Esophagus (tissue), 2 donors: ENCODE results near the gene RASSF8. TPM values are rescaled to one million over a fixed set of nuclear protein-coding genes. Genes with fewer than 3 reads are reported as not detected.

ENCODE experiments used
- H3K27ac ChIP-seq, 2 donors: one replicate each; pipeline ENCODE4 v1.5.1; 2013; ENCODE audit warnings: low read depth in 2 of 2, mild to moderate bottlenecking in 2 of 2, inconsistent platforms in 1 of 2, low read length in 1 of 2, moderate library complexity in 1 of 2
- H3K27me3 ChIP-seq, 2 donors: one replicate each; pipeline ENCODE4 v1.6.1; 2013; ENCODE audit warnings: low read length in 2 of 2, control low read depth in 1 of 2, mild to moderate bottlenecking in 1 of 2; ENCODE audit not compliant: insufficient read depth in 2 of 2, control insufficient read depth in 1 of 2
- H3K36me3 ChIP-seq, 2 donors: one replicate each; pipeline ENCODE4 v1.6.1; 2013; ENCODE audit warnings: low read length in 1 of 2; ENCODE audit not compliant: control insufficient read depth in 2 of 2, insufficient read depth in 2 of 2
- H3K4me1 ChIP-seq, 2 donors: one replicate each; pipeline ENCODE4 v1.6.1; 2013; ENCODE audit warnings: low read length in 1 of 2; ENCODE audit not compliant: control insufficient read depth in 2 of 2, insufficient read depth in 2 of 2
- H3K4me3 ChIP-seq, 2 donors: one replicate each; pipeline ENCODE4 v1.5.1; 2013; ENCODE audit warnings: low read length in 2 of 2, mild to moderate bottlenecking in 2 of 2, low read depth in 1 of 2, moderate library complexity in 1 of 2
- H3K9me3 ChIP-seq, 2 donors: one replicate each; pipeline ENCODE4 v1.6.1; 2013; ENCODE audit warnings: mild to moderate bottlenecking in 2 of 2, low read depth in 1 of 2, low read length in 1 of 2, moderate library complexity in 1 of 2; ENCODE audit not compliant: control insufficient read depth in 2 of 2, insufficient read depth in 1 of 2
- WGBS, 2 donors: extraction: QIAGEN DNeasy Blood & Tissue Kit; methylation state at CpG; one replicate each; pipeline ENCODE4 v1.1.7; 2013; 5-methylcytosine and 5-hydroxymethylcytosine counted together
- polyA plus RNA-seq, 2 donors: library from polyadenylated mRNA; stranded (reverse); fragments of 200-250 nt; gene quantifications; one replicate each; pipeline ENCODE4 v1.2.3, GENCODE V29; 2013
- donor health status: healthy with polysubstance abuse.
- donor health status: Bipolar disorder and iron deficiency.

RASSF8 gene
- polyA plus RNA-seq, 2 donors, result 0.83 to 1.8 TPM

GRCh38 chr12:26058308-26058707 is 99.8 kb downstream of the RASSF8 start:
- WGBS, 2 donors, result 91 to 92% methylated on average over 8 of the region's 8 CpGs
- no peaks in the 10 kb centered on the region for H3K4me1 ChIP-seq
- H3K36me3 ChIP-seq, result no peaks in the 10 kb centered on the region
- H3K27ac ChIP-seq, result no peak overlapping the region
- H3K4me3 ChIP-seq, result no peak overlapping the region
- H3K27me3 ChIP-seq, result no peaks in the 10 kb centered on the region
- no peaks in the 10 kb centered on the region for H3K9me3 ChIP-seq

GRCh38 chr12:26058818-26059217 is 100.3 kb downstream of the RASSF8 start:
- H3K27ac ChIP-seq, result no peak overlapping the region
- H3K27me3 ChIP-seq, result no peaks in the 10 kb centered on the region
- no peak overlapping the region for H3K4me3 ChIP-seq
- H3K9me3 ChIP-seq, result no peaks in the 10 kb centered on the region
- 39 to 55% methylated on average over 1 of the region's 1 CpG for WGBS, 2 donors
- no peaks in the 10 kb centered on the region for H3K36me3 ChIP-seq
- H3K4me1 ChIP-seq, result no peaks in the 10 kb centered on the region

GRCh38 chr12:26062006-26062405 is 103.5 kb downstream of the RASSF8 start:
- Histone ChIP-seq H3K36me3 (no peaks in the 10 kb centered on the region), H3K4me3 (no peak overlapping the region), H3K27me3 (no peaks in the 10 kb centered on the region), H3K9me3 (no peaks in the 10 kb centered on the region), H3K4me1 (no peaks in the 10 kb centered on the region), H3K27ac (no peak overlapping the region)
- 83 to 93% methylated on average over 3 of the region's 3 CpGs for WGBS, 2 donors

GRCh38 chr12:26062566-26062965 is 104.1 kb downstream of the RASSF8 start:
- Histone ChIP-seq H3K9me3 (no peaks in the 10 kb centered on the region), H3K4me1 (no peaks in the 10 kb centered on the region), H3K27ac (no peak overlapping the region), H3K36me3 (no peaks in the 10 kb centered on the region), H3K4me3 (no peak overlapping the region), H3K27me3 (no peaks in the 10 kb centered on the region)
- 66 to 72% methylated on average over 4 of the region's 4 CpGs for WGBS, 2 donors

GRCh38 chr12:26065451-26065850 is 107.0 kb downstream of the RASSF8 start:
- no peaks in the 10 kb centered on the region for H3K36me3 ChIP-seq
- no peaks in the 10 kb centered on the region for H3K4me1 ChIP-seq
- H3K9me3 ChIP-seq, result no peaks in the 10 kb centered on the region
- no peaks in the 10 kb centered on the region for H3K27me3 ChIP-seq
- H3K27ac ChIP-seq, result no peak overlapping the region
- 96 to 97% methylated on average over 5 of the region's 5 CpGs for WGBS, 2 donors
- no peak overlapping the region for H3K4me3 ChIP-seq

- Histone ChIP-seq H3K4me3 (no peak overlapping the region), H3K9me3 (no peaks in the 10 kb centered on the region), H3K27me3 (no peaks in the 10 kb centered on the region), H3K27ac (no peak overlapping the region), H3K36me3 (no peaks in the 10 kb centered on the region), H3K4me1 (no peaks in the 10 kb centered on the region)
- 93 to 96% methylated on average over 4 of the region's 4 CpGs for WGBS, 2 donors
These were observed 110.0 kb downstream of the RASSF8 start for GRCh38 chr12:26068503-26068902.

GRCh38 chr12:26069796-26070195 is 111.3 kb downstream of the RASSF8 start:
- no peak overlapping the region for H3K27ac ChIP-seq
- H3K4me3 ChIP-seq, result no peak overlapping the region
- no peaks in the 10 kb centered on the region for H3K9me3 ChIP-seq
- no peaks in the 10 kb centered on the region for H3K4me1 ChIP-seq
- H3K36me3 ChIP-seq, result no peaks in the 10 kb centered on the region
- no peaks in the 10 kb centered on the region for H3K27me3 ChIP-seq

- Histone ChIP-seq H3K4me3 (no peak overlapping the region), H3K27ac (no peak overlapping the region), H3K9me3 (peaks cover 0 to 7% of the 10 kb centered on the region in 2 donors), H3K27me3 (no peaks in the 10 kb centered on the region), H3K4me1 (no peaks in the 10 kb centered on the region), H3K36me3 (no peaks in the 10 kb centered on the region)
- WGBS, 2 donors, result 81 to 82% methylated on average over 2 of the region's 2 CpGs
These were observed 119.6 kb downstream of the RASSF8 start for GRCh38 chr12:26077915-26078702.

- H3K36me3 ChIP-seq, result no peaks in the 10 kb centered on the region
- H3K27me3 ChIP-seq, result no peaks in the 10 kb centered on the region
- H3K9me3 ChIP-seq, result peaks cover 0 to 7% of the 10 kb centered on the region in 2 donors
- H3K4me3 ChIP-seq, result no peak overlapping the region
- no peaks in the 10 kb centered on the region for H3K4me1 ChIP-seq
- 81 to 84% methylated on average over 1 of the region's 1 CpG for WGBS, 2 donors
- no peak overlapping the region for H3K27ac ChIP-seq
These were observed 122.4 kb downstream of the RASSF8 start for GRCh38 chr12:26080911-26081310.

GRCh38 chr12:26086936-26087335 is 128.5 kb downstream of the RASSF8 start:
- H3K4me3 ChIP-seq, result no peak overlapping the region
- no peaks in the 10 kb centered on the region for H3K27me3 ChIP-seq
- H3K27ac ChIP-seq, result no peak overlapping the region
- no peaks in the 10 kb centered on the region for H3K36me3 ChIP-seq
- H3K9me3 ChIP-seq, result peaks cover 0 to 2% of the 10 kb centered on the region in 2 donors
- H3K4me1 ChIP-seq, result no peaks in the 10 kb centered on the region
- 85 to 88% methylated on average over 1 of the region's 1 CpG for WGBS, 2 donors
